HG02678 (cell line): ENCODE data around the gene ARHGAP40.

Source experiments
- ATAC-seq: cut with Tn5 transposase; IDR thresholded peaks from one replicate; pipeline ENCODE4 v1.9.1; 2021; ENCODE audit warnings: mild to moderate bottlenecking, moderate library complexity; ENCODE audit not compliant: unreplicated experiment

ARHGAP40 gene

DNA sequence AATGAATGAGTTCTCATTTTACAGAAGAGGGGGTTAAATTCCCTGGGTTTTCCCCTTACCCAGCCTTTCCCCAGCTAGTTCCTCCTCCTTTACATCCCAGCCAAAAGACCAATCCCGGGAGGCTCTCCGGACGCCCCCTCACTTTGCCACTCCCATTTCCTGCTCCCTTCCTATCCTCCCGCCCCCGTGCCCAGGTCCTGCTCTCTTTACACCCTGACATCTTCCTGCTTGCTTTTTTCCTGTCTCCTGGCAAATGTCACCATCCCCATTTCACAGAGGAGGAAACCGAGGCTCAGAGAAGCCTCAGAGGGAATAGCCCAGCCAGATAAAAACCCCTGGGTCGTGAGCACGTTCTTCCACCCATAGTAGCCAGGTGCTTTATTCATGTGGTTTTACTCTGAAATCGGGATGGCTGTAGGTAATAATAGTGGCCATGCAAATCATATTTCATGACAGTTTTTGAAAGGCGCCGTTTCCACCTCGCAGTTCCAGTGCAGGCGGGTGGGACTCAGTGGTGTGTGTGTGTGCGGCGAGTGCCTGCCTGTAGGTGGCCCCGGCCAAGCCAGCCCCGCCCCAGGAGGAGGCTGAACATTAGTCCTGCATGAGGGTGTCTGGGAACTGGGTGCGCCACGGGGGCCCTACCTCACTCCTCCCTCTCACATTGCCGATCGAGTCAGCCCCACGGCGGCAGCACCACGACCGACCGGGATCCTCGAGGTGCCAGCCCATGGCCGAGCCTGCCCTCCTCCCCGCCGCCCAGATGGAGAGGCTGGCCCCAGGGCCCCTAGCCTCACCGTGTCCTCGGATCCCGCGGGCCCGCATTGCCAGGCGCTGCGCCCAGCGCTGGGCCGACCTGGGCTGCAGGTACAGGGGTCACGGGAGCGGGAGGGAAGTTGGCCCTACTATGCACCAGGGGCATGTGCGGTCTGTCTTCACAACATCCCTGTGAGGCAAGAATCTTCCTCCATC is at the start of gene ARHGAP40:
ARHGAP40 (plus strand) TSS at position 594 of the 969 bp plus-strand sequence.
- ATAC-seq = peak; percentile 62

DNA sequence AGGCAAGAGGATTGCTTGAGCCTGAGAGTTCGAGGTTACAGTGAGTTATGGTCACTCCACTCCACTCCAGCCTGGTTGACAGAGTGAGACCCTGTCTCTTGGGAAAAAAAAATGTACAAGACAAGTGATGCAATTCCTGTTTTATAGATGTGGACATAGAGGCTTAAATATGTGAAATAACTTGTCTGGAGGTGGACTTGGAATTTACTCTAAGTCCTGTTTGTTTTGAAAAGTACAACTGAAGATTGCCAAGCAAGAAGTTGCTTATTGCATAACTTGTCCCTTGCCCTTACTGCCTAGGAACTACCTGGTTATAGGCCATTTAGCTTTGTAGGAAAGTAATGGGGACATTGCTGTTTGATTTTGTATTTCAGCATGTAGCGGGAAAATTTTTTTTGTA is 46.6 kb upstream of the ARHGAP40 start:
- ATAC-seq = no peak

DNA sequence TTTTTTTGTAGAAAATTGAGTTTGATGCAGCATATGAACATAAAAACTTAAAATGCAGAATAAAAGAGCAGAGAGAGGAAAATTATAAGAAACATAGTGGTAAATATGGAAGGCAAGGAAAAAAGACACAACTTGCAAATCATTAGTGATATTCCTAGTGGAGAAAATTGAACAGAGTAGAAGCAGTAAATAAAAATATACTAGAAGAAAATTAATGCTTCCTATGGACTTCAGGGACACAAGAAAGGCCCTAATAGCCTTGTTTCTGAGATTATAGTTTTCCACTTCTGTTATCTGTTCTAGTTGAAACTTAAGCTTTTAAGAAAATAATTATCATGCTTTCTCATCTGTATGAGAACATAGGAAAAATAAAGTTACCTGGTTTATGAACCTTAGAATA is 46.2 kb upstream of the ARHGAP40 start:
- ATAC-seq = no peak

DNA sequence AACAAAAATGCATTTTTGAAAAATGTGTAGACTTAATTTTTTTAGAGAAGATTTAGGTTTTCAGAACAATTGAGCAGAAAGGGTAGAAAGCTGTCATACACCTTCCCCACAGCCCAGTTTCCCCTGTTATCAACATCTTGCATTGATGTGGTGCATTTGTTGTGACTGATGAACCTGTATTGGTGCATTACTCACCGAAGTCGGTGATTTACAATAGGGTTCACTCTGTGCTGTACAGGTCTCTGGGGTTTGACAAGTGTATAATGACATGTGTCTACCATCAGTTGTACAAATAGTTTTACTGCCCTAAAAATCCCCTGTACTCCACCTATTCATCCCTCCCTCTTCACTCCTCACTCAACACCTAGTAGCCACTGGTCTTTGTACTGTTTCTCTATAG is 44.4 kb upstream of the ARHGAP40 start:
- ATAC-seq = no peak

DNA sequence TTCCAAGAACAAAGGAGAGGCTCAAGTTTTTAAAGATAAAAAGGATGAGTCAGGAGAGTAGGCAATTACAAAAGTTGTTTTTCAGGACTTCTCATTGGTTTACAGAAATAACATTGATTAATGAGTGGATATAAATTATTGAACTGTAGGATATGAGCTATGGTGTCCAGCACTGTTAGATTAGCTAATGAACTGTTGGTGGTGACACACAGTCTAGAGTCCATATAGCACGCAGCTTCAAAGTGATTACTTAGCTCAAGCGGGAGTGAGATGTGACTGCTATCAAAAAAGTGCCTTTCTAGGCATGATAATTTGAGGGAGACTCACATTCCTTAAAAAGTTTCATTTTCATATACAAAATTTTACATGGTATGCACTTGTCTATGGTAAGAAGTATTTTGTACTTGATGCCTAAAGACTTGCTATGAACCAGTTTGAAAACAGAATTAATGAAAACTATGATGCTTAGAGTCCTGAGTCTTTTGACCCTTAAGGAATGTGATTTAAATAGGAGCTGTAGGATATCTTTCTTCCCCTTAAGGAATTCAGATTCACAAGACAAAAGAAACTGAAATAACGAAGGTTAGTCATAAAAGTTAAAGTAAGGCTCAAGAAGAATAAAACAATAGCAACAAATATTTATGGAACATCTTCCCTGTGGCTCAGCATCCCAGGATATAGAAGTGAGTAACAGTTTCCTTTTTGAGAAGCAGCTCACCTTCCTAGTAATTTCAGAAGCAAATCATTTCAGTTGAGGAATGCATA is 42.8 kb upstream of the ARHGAP40 start:
- no peak for ATAC-seq

DNA sequence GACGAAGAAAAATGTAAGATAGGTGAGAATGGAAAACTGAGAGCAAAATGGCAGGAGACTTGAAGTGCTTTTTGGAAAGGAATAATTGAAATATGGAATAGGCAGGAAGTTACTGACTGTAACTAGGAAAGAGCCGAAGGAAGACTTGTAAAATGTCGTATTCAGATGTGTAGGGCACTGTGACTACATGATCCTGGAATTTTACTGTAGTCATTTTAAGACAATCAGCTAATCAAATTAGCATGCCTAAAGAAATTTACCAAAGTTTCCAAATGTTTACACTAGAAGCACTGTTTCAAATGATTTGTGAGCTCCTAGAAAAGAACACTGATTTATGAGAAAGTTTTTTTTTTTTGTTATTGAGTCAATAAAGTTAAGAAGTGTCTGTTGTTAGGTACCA is 41.8 kb upstream of the ARHGAP40 start:
- ATAC-seq = no peak

DNA sequence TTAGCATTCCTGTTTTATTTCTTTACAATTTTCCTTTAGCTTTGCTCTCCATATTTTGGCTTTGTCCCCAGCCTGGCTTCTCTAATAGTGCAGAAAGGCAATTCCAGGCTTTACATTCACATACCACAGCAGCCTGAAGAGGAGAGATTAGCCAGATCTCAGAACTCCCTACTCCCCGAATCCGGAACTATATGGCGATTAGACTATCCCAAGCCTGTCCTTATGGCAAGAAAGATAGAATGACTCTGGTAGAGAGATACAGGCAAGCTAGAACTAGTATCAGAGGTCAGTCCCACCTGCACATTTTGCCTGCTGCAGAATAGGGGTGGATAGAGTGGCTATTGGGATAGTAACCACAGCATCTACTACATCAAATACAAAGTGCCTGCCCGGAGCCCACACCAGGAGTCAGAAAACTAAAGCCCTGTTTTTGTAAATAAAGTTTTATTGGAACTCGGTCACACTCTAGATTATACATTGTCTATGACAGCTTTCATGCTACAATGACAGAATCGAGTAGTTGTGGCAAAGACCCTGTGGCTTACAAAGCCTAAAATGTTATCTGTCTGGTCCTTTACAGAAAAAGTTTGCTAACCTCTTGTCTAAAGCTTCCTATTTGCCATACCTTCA is 37.7 kb upstream of the ARHGAP40 start:
- ATAC-seq = no peak

DNA sequence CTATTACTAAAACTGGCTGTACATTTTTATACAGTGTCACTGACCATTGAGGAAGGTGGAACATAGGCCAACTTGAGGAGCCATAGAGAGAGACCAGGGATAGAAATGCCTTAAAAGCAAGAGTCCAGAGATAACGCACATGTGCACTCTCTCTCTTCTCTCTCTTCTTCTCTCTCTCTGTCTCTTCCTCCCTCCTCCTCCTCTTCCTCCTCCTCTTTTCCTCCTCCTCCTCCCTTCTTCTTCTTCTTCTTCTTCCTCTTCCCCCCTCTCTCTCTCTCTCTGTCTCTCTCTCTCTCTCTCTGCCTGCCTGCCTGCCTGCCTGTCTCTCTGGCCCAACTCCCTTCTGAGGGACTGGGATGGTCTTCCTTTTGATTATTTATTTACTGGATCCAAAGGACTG is 36.9 kb upstream of the ARHGAP40 start:
- ATAC-seq = no peak

DNA sequence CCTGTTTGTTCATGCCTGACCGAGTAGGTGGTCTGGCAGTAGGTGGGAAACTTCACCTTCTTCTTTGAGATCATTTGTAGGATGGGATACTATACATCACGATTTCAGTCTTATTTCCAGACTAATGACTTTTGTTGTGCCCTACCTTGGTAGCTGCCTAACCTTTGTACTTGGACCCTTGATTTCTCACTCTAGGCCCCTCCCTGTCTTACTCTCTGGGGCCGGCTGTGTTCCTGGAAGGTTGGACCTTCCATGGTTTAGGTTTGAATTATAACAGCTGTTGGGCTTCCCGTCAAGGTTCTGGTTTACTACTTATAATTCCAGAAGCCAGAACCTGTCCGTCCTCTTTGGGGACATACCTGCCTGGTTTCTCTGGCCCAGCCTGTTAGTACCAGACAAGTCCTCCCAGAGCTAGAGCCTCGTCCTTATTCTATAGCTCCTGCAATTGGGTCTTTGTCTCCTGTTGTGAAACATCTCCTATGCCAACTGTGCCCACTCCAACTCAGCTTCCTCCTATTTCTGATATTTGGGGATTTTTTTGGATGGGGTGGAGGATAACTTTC is 35.5 kb upstream of the ARHGAP40 start:
- no peak for ATAC-seq

DNA sequence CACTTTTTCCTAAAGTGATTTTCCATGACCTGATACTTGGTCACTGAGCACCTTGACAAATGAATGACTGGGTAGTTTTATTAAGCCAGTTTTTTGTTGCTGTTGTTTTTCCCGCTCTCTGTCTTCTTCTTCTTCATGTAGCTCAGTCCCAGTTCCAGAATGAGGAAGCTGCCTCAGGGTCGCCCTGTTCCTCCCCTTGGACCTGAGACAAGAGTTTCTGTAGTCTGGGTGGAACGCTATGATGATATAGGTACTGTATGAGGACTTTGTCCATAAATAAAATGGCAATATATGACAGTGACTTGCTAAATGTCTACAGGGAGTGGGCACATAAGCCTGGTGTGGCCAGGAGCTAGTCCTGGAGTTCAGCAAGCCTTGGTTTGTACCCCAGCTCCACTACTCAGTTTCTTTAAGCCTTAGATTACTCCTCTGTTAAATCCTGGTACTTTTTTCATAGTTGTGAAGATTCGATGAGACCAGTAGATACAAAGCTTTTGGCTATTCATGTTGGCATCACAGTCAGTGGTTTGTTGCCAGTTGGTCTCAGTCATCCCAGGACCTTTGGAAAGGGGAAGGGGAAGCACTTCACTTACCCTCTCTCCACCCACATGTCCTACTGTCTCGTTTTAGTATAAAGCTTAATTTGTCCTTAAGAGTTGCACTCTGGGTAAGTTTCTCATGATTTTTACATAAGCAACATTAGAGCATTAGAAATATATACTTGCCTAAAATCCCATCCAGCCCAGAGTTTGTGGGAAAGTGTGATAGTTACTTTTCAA is 31.7 kb upstream of the ARHGAP40 start:
- no peak for ATAC-seq

DNA sequence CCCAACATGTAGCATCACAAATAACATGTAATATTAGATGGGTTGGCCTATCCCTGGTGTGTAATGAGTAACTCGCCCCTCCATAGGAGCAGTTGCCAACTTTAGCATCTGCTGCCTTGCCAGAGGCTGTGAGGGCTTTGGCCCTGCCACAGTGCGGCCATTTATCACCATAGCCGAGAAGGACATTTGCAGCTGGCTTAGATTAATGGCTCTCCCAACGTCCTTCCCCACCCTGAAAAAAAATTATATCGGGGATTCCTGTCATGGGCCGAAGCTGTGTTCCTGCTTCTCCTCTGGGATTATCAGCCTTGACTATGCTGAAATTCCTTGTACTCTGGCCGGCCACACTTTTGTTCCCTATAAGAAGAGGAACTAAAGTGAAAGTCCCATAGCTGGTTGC is 28.2 kb upstream of the ARHGAP40 start:
- no peak for ATAC-seq

DNA sequence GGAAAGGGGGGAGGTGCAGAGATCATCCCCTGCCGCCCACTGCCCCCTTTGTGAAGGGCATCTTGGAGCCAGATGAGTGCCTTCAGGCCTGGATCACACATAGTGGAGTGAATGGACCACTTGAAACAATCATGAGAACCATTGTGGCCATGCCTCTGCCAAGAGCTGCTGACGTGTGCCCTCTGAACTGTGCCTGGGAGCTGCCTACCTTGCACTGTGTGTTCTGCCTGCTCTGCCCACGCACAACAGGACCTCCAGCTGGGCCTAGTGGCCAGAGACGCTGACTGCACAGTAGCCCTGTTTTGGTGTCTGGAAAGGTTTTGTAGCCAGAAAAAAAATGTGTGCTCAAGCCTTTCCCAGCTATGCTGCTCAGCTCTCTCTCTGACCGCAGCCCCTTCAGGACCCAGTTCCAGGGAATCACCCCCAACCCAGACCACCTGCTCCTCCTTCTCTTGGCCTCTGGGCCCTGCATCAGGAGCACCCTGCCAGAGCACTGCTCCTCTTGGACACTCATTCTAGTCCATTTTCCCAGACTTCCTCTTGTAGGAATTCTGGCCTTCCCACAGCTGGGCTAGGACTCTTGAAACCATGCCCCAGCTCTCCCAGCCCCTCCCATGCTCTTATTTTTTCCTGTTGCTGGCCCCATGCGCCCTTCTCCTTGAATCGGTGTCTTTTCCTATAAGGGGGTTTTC is 22.2 kb upstream of the ARHGAP40 start:
- ATAC-seq = no peak

DNA sequence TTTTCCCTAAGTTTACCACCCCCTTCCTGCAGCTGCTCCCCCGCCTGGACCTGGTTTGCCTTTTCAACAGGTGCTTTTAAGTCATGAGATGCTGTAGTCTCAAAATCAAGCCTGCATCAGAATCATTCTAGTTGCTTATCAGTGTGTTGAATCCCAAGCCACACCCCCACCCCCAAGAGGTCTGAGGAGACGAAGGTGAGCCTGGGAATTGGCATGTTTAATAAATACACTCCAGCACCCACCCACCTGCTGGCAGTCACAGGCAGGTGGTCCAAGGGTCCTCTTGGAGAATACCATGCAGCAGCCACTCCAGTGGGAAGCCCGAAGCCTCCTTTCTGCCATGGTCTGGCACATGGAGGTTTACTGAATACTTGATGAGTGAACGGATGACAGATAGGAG is 21.7 kb upstream of the ARHGAP40 start:
- ATAC-seq = no peak

DNA sequence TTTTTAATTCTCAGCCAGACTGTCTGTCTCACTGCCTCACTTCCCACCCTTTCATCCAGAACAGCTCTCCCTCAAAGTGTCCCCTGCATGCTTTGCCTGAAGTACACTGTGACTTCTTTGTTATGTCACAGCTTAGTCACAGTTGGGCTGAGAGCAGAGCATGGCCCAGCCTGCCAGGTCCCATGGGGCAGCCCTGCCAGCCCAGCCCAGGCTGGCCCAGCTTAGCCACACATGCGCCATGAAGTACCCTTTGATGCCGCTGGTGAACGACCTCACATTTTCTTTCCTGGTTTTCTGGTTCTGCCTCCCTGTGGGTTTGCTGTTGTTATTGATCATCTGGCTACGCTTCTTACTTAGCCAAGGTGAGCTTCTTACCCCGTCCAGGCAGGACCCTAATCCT is 20.6 kb upstream of the ARHGAP40 start, which contains the start of gene ADIG:
ADIG (plus strand) TSS at position 185 of the 400 bp plus-strand sequence; CDS start at position 239, 54 bp downstream.
- no peak for ATAC-seq

DNA sequence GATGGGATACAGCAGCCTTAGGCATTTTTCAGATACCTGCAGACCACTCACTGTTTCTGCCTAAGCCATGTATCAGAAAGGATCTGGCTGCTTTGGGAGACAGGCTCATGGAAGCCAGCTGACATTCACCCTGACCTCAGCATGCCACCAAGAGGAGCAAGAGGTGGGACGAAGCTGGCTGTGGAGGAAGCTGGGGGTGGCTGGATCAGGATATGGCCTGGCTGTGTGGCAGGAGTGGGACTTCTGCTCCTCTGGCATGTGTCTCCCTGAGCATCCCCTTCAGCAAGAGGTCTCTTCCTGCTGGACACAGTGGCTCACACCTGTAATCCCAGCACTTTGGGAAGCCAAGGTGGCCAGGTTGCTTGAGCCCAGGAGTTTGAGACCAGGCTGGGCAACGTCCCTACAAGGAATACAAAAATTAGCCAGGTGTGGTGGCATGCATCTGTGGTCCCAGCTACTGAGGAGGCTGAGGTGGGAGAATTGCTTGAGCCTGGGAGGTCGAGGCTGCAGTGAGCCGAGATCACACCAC is 19.7 kb upstream of the ARHGAP40 start:
- ATAC-seq = no peak

DNA sequence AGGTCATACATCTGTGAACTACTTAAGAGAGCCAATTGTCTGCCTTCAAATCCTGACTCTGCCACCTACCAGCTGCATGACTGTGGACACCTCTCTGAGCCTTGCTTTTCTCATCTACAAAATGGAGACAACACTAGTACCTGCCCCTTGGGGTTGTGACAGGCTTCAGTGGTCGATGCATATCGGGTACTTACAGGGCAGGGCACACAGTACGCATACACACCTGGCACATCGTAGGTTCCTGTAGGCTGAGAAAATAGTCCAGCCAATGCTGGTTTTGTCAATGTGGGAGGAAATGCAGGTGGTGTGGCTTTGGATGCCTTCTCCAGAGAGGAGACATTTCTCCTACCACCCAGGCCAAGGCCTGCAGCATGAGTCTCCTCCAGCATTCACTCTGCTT is 18.3 kb upstream of the ARHGAP40 start:
- ATAC-seq = no peak

DNA sequence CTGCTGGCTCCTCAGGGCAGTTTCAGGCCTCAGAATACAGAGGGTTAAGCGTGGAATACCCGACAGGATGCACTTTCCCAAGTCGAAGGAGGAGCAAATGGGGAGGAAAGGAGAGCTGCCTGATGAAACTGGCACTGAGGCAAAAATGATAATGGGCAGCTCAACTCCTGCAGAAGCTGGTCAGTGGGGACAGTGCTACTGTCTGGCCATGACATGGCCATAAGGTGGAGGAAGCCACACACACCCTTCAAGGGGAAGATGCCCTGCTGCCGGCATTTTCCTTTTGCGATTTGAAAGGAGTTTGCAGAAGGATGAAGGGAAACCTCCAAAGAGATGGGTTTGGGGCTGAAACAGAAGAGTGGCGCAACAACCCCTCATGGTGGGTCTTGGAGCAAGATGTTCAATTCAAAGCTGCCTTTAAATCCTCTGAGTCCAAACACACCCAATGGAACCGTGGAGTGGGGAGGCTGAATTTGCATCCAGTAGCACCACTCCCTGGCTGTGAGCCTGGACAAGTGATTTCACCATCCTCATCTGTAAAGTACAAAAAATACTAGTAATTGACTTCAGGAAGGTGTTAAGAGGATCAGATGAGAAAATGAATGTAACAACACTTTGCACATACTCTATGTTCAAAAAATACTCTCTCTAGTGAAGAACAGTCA is 17.4 kb upstream of the ARHGAP40 start:
- no peak for ATAC-seq

DNA sequence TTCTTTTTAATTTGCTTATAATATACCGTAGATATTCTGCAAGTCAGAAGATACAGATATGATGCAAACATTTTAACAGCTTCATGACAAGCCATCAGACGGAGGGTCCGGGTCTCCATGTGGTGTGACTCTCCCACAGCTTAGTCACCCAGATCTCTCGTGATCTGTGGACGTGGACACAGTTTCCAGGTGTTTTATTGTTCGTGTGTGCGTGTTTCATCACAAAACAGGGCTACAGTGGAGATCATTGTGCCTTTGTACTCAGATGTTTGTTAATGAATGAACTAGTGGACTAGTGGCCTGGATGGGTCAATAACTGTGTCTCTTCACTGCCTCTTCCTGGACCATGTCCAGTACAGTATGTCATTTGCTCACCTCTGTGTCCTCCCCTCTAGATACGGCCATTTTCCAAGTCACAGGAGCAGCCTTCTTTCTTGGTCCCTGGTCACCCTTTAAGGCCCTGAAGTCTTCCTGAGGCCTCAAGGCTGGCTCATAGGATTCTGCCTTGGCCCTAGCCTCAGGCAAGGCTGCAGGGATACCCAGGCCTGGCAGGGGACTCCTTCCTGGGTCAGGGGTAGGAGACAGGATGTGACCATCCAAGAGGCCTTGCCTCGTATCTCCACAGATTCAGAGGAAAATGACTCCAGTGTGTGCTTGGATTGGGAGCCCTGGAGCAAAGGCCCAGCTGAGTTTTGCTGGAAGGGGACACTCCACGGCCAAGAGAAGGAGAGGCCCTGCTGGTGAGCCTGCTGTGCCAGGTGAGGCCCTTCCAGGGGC is 16.0 kb upstream of the ARHGAP40 start:
- ATAC-seq = no peak
